Measurements from ENCODE around the gene KLHL30.
"Not testable (repeated sequence)": the region's sequence is repeated elsewhere in the genome, so short reads cannot be mapped to it uniquely, and the experiment has no call there.

The KLHL30 gene

GRCh38 chr2:238115709-238116108, 22.8 kb upstream of the KLHL30 start:
- Histone ChIP-seq H3K27me3 (replicated peaks; ENCODE audit: control insufficient read depth, insufficient read depth, low read length) (peaks cover 35% of the 10 kb centered on the region), H3K9me3 (ENCODE audit: control insufficient read depth, low read length) (peaks cover 22% of the 10 kb centered on the region)
- DNase-seq (ENCODE audit: low read depth); H3K36me3 ChIP-seq (ENCODE audit: control insufficient read depth, insufficient read depth, low read length, severe bottlenecking); H3K9ac ChIP-seq (ENCODE audit: low read length); H3K4me3 ChIP-seq (ENCODE audit: low read length); H3K4me1 ChIP-seq (ENCODE audit: control insufficient read depth, insufficient read depth, low read length): not testable (repeated sequence)

GRCh38 chr2:238116298-238117198, 21.9 kb upstream of the KLHL30 start:
- H3K9ac ChIP-seq (ENCODE audit: low read length), result no peak overlapping the region
- peaks cover 22% of the 10 kb centered on the region for H3K9me3 ChIP-seq (ENCODE audit: control insufficient read depth, low read length)
- DNase-seq (ENCODE audit: low read depth), result no peak
- no peak overlapping the region for H3K4me3 ChIP-seq (ENCODE audit: low read length)
- peaks cover 4% of the 10 kb centered on the region for H3K4me1 ChIP-seq (ENCODE audit: control insufficient read depth, insufficient read depth, low read length)
- peaks cover 42% of the 10 kb centered on the region for H3K27me3 ChIP-seq (replicated peaks; ENCODE audit: control insufficient read depth, insufficient read depth, low read length)
- H3K36me3 ChIP-seq (ENCODE audit: control insufficient read depth, insufficient read depth, low read length, severe bottlenecking), result no peaks in the 10 kb centered on the region

GRCh38 chr2:238117199-238118154, 21.0 kb upstream of the KLHL30 start:
- H3K9me3 ChIP-seq (ENCODE audit: control insufficient read depth, low read length), result peaks cover 13% of the 10 kb centered on the region
- no peak for DNase-seq (ENCODE audit: low read depth)
- peaks cover 4% of the 10 kb centered on the region for H3K4me1 ChIP-seq (ENCODE audit: control insufficient read depth, insufficient read depth, low read length)
- no peaks in the 10 kb centered on the region for H3K36me3 ChIP-seq (ENCODE audit: control insufficient read depth, insufficient read depth, low read length, severe bottlenecking)
- H3K27me3 ChIP-seq (replicated peaks; ENCODE audit: control insufficient read depth, insufficient read depth, low read length), result peaks cover 46% of the 10 kb centered on the region
- H3K9ac ChIP-seq (ENCODE audit: low read length), result no peak overlapping the region
- H3K4me3 ChIP-seq (ENCODE audit: low read length), result no peak overlapping the region

GRCh38 chr2:238119756-238120462, 18.6 kb upstream of the KLHL30 start:
- Histone ChIP-seq H3K36me3 (ENCODE audit: control insufficient read depth, insufficient read depth, low read length, severe bottlenecking) (no peaks in the 10 kb centered on the region), H3K9me3 (ENCODE audit: control insufficient read depth, low read length) (no peaks in the 10 kb centered on the region), H3K4me3 (ENCODE audit: low read length) (no peak overlapping the region), H3K27me3 (replicated peaks; ENCODE audit: control insufficient read depth, insufficient read depth, low read length) (peaks cover 54% of the 10 kb centered on the region), H3K4me1 (ENCODE audit: control insufficient read depth, insufficient read depth, low read length) (peaks cover 4% of the 10 kb centered on the region), H3K9ac (ENCODE audit: low read length) (no peak overlapping the region)
- DNase-seq (ENCODE audit: low read depth), result no peak

- peaks cover 4% of the 10 kb centered on the region for H3K4me1 ChIP-seq (ENCODE audit: control insufficient read depth, insufficient read depth, low read length)
- H3K36me3 ChIP-seq (ENCODE audit: control insufficient read depth, insufficient read depth, low read length, severe bottlenecking), result no peaks in the 10 kb centered on the region
- no peak overlapping the region for H3K9ac ChIP-seq (ENCODE audit: low read length)
- no peaks in the 10 kb centered on the region for H3K9me3 ChIP-seq (ENCODE audit: control insufficient read depth, low read length)
- H3K4me3 ChIP-seq (ENCODE audit: low read length), result no peak overlapping the region
- H3K27me3 ChIP-seq (replicated peaks; ENCODE audit: control insufficient read depth, insufficient read depth, low read length), result peaks cover 54% of the 10 kb centered on the region
- peak; percentile 28 for DNase-seq (ENCODE audit: low read depth)
These were observed 17.8 kb upstream of the KLHL30 start for GRCh38 chr2:238120463-238121298.

GRCh38 chr2:238121511-238122286, 16.8 kb upstream of the KLHL30 start:
- Histone ChIP-seq H3K27me3 (replicated peaks; ENCODE audit: control insufficient read depth, insufficient read depth, low read length) (peaks cover 51% of the 10 kb centered on the region), H3K4me3 (ENCODE audit: low read length) (no peak overlapping the region)

GRCh38 chr2:238122287-238123217, 15.9 kb upstream of the KLHL30 start:
- Histone ChIP-seq H3K9me3 (ENCODE audit: control insufficient read depth, low read length) (no peaks in the 10 kb centered on the region), H3K4me1 (ENCODE audit: control insufficient read depth, insufficient read depth, low read length) (peaks cover 8% of the 10 kb centered on the region), H3K9ac (ENCODE audit: low read length) (no peak overlapping the region), H3K36me3 (ENCODE audit: control insufficient read depth, insufficient read depth, low read length, severe bottlenecking) (no peaks in the 10 kb centered on the region), H3K4me3 (ENCODE audit: low read length) (no peak overlapping the region), H3K27me3 (replicated peaks; ENCODE audit: control insufficient read depth, insufficient read depth, low read length) (peaks cover 49% of the 10 kb centered on the region)
- DNase-seq (ENCODE audit: low read depth), result no peak

More at GRCh38 chr2:238121511-238122286, 16.8 kb upstream of the KLHL30 start:
- DNase-seq (ENCODE audit: low read depth), result no peak
- Histone ChIP-seq H3K4me1 (ENCODE audit: control insufficient read depth, insufficient read depth, low read length) (peaks cover 4% of the 10 kb centered on the region), H3K9ac (ENCODE audit: low read length) (no peak overlapping the region), H3K9me3 (ENCODE audit: control insufficient read depth, low read length) (no peaks in the 10 kb centered on the region), H3K36me3 (ENCODE audit: control insufficient read depth, insufficient read depth, low read length, severe bottlenecking) (no peaks in the 10 kb centered on the region)

- Histone ChIP-seq H3K36me3 (ENCODE audit: control insufficient read depth, insufficient read depth, low read length, severe bottlenecking) (no peaks in the 10 kb centered on the region), H3K4me1 (ENCODE audit: control insufficient read depth, insufficient read depth, low read length) (peaks cover 8% of the 10 kb centered on the region), H3K9me3 (ENCODE audit: control insufficient read depth, low read length) (no peaks in the 10 kb centered on the region), H3K27me3 (replicated peaks; ENCODE audit: control insufficient read depth, insufficient read depth, low read length) (peaks cover 40% of the 10 kb centered on the region), H3K4me3 (ENCODE audit: low read length) (no peak overlapping the region), H3K9ac (ENCODE audit: low read length) (no peak overlapping the region)
- DNase-seq (ENCODE audit: low read depth), result no peak
These were observed 15.1 kb upstream of the KLHL30 start for GRCh38 chr2:238123218-238123971.

Data from adipocyte (in vitro differentiated cells).